CD4-positive, alpha-beta T cell treated with Interleukin-21 for 1 hour (primary cell): ENCODE data around the gene TM4SF18.
"Not testable (repeated sequence)": the region's sequence is repeated elsewhere in the genome, so short reads cannot be mapped to it uniquely, and the experiment has no call there.

ENCODE experiments used
- DNase-seq: peaks from one replicate; pipeline ENCODE4 v3.0.0-alpha.2; 2020

Gene TM4SF18

DNA sequence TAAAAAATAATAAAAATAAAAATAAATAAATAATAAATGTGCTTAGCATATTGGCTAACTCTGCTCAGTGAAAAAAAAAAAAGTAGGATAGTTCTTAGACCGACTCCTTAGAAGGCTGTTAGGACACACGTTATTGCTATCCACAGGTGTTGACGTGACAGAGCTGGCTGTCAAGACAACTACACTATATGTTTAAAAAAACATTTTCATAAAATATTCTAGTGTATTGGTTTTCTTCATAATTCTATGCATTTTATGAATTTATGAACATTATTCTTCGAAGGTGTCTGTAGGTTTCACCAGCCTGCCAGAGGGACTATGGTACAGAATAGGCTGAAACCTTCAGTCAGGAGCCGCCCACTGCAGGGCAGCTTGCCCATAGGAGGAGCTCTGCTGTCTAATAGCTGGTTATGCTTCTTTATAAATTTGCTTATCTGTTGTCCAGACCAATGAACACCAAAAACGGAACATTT, 34.8 kb upstream of the TM4SF18 start:
- DNase-seq, result no peak

DNA sequence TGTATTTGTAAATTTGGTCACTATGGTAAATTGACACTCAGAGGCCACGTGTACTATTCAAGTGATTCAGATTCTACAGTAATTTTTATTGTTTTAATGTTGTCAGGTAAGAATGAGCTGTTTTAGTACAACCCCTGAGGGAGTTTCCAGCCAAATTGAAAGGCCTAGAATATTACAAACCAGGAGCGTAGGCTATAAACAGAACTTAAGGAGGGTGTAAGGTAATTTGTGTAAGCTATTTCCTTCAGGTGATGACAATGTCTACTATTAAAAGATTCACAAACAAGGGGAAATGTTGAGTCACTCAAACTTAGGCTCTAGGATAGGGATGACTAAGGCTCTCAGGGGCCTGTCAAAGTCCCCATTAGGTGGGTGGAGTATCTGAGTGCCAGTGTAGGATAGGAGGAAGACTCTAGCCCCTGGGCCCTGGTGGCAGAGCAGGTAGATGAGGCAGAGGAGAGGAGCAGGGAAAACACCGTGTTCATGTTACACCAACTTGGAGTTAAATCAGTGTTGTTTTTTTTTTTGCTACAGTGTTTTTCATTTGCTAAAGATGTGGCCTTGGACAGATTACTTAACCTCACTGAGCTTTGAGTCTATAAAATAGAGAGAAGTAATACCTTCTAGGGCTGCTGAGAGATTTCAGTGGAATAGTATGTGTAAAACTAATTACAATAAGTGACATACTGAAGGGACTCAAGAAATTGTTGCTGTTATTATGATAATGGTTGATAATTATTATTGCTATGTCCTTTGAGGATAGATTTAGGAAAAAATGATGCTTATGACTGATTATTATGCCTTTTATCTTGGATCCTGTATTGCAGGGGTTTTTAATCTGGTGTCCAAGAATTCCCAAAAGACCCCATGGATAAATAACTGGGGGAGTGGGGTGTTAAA, 33.8 kb upstream of the TM4SF18 start:
- no peak for DNase-seq

DNA sequence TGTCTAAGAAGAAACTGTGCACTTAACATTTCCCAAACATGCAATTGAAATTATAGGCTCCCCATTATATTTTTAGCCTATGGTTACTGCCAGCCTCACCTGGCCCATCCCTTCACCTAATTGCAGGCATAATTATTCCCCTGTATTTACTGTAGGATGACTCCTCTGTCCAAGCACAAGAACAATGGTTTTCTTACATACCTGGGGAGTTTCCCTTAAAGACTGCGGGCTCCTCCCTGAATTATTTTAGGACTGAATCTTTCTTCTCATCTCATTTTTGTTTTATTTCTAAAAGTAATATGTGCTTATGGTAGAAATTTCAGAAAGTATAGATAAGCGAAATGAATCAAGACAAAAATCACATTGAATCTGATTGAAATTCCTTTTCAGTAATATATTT, 32.6 kb upstream of the TM4SF18 start:
- no peak for DNase-seq

DNA sequence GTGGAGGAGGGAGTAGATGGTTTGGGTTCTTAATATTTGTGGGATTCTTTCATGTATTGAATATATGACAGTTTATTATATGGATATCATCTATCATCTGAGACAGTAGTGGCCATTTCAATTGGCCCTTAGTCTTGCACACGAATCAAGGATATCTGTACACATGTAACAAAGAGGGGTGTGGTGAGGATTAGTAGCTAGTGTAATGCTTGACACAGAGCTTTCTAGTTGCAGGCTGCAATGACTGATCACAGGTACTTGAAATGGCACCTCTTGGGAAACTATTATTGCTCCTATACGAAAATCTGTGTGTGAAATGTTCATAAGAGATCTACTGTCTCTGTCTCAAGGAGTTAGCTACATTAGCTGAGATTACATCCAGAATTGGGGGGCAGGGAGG, 31.2 kb upstream of the TM4SF18 start:
- no peak for DNase-seq

DNA sequence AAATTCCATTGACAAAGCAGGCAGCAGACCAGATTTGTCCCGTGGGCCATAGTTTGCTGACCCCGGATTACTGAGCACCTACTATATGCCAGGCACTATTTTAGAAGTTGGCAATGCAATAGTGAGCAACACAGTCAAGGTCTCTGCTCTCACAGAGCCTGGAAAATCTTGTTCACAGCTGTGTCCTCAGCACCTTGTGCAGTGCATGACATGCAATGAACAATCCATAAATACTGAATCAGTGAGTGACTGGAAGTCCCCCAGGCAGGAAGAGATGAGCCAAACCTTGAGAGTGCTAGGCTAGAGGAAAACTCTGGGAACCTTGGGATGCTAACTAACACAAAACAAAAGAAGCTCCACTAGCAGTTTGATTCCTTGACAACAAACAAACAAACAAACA, 29.6 kb upstream of the TM4SF18 start:
- no peak for DNase-seq

DNA sequence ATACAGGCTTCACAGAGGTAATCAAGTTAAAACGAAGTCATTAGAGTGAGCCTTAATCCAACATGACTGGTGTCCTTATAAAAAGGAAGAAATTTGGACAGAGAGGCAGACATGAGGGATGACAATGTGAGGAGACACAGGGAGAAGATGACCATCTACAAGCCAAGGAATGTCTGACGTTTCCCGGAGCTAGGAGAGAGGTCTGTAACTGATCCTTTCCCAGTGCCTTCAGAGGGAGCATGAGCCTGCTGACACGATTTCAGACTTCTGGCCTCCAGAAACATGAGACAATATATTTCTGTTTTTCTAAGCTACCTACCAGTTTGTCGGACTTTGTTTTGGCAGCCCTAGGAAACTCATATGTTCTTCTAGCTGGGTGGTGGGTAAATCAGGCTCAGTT, 28.9 kb upstream of the TM4SF18 start:
- DNase-seq, result no peak

DNA sequence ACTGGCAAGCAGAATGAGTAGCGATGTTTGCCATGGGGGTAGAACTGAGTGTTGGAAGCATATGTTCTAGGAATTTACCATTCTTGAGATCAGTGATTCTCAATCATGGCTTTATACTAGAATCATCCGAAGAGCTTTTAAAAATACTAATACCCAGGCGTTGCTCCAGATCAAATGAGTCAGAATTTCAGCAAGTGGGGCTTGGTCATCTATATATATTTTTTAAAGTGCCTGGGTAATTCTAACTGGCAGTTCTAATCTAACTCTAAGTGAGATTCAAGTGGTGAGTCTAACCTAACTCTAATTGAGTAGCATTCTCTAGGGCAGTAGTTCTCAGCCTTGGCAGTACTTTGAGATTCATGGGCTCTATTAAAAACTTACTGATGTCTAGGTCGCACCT, 23.2 kb upstream of the TM4SF18 start:
- no peak for DNase-seq

DNA sequence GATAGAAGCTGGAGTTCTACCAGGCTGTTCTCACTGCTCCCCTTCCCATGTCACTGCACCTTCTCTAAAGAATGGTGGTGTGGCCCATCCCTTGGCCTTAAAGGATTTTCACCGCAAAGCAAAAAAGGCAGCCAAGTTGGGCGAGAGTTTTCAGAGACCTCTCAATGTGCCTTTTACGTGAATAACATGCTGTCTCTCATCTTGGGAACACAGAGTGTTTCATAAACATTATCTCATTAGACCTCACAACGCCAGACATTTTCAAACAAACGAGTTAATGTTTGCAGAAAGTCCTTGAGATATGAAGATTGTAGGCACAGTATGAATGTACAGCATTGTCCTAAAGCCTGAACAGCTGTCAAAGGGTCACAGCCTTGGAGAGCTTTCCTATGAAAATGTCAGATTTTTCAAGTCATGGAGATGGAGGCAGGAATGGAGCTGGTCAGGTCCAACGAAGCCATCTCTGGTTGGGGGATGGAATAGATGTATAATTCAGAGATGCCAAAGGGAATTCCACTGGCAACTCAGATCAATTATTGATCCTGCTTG, 22.7 kb upstream of the TM4SF18 start:
- no peak for DNase-seq

DNA sequence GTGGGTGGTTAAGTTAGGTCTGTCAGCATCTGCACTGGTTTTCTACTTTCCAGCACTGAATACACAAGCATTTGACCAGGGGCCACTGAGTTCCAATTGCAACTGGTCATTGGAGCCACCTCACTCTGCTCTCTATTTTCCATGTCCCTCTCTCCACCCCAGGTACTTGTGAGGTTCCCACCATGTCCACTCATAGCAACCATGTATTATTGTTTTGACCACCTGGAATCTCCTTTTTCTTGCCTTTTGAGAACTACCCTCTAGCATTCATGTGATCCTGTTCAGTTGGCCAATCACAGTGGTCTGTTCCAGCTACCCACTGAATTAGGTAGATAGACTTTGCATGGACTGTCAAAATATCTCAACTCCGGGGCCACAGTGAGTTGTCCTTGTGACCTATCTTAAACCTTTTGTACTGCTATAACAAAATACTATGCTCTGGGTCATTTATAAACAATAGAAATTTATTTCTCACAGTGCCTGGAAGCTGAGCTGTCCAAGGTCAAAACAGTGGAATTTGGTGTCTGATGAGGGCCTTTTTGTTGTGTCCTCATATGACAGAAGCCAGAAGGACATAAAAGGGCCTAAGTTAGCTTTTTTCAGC, 20.2 kb upstream of the TM4SF18 start:
- DNase-seq, result no peak

DNA sequence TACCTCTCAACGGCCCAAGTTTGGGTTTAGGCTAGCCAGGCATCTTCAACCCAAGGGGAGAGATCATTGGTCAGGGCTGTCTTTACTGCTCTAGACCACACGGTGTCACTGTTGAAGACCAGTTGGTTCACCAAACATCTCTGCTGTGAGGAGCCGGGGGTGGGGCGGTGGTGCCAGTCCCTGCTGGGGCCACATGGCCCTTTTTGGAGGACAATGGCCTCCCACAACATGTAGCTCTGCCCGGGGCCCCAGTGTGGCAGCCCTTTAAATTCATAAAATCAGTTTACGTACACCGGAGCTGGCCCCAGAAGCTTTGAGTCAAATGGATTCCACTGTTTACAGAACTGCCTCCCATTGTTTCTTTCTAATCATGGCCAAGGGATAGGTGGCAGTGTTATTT, 19.1 kb upstream of the TM4SF18 start:
- no peak for DNase-seq

DNA sequence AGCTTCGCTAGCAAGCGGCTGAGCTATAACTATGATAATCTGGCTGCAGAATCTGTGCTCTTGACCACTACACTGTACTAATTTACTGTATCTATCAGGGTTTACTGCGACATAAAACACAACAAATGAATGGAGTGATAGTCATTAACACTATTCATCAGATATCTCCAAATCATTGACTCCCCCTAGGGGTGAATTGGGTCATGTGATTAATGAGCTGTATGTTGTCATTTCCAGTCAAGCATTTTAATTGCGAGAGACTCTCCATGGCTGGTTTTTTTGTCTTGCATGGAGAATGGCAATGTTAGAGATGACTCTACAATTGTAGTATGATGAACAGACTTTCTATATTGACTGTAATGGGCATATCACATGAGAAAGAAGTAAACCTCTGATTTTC, 10.5 kb upstream of the TM4SF18 start:
- peak; percentile 9 for DNase-seq

DNA sequence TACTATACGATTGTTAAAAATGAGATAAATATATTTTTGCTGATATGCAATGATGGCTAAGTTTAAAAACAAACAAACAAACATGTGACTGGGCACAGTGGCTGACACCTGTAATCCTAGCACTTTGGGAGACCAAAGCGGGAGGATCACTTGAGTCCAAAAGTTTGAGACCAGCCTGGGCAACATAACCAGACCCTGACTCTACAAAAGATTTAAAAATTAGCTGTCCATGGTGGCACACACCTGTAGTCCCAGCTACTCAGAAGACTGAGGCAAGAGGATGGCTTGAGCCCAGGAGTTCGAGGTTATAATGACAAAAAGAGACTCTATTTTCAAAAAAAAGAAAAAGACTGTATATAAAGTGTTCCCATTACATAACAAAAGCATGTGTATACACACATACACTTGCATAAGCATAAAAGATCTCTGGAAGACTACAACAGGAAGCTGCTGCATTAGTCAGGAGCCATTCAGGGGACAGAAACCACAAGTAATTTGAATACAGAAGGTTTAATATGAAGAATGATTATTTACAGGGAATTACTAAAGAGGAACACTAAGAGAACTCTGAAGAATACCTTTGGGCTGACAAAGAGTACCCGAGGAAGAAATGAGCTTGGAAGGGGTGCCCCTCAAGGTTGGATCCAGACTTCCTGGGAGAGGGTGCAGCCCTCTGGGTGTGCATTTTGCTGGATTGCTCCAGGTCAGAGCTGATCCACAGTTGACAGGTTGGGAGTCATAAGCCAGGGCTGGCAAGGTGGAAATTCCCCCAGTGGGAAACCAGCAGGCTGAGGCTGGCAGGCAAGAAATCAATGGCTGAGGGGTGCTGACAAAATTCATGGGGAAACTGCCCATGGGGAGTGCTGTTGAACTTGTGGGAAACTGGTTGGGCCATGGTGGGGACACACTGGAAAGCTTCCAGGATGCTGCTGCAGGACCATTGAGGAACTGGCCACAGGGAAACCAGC, 9.3 kb upstream of the TM4SF18 start:
- no peak for DNase-seq

DNA sequence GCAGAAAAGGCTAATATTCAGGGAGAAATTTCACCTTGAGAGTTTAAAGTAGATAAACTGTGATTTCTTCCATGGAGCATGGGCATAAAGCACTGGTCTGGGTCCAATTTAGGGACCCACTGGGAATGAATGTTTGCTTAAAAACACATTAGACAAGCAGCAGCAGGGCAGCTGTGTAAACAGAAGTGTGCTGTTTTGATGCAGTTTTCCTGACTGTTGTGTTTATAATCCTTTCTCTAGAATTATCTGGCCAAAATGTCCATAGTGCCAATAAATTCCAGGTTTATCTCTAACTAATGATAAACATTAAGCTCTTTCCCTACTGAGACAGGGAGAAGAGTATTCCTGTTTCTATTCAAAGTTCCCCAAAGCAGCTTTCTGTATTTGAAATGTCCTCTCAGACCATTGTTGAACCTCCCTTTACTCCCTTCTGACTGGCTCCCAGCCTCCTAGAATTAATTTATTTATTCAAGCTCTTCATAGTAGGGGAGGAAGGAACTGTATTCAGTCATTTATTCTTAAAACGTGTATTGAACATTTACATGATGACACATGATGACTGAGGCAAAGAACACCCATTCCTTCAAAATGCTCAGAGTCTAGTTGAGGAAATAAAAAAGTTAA, 7.0 kb upstream of the TM4SF18 start:
- DNase-seq, result no peak

DNA sequence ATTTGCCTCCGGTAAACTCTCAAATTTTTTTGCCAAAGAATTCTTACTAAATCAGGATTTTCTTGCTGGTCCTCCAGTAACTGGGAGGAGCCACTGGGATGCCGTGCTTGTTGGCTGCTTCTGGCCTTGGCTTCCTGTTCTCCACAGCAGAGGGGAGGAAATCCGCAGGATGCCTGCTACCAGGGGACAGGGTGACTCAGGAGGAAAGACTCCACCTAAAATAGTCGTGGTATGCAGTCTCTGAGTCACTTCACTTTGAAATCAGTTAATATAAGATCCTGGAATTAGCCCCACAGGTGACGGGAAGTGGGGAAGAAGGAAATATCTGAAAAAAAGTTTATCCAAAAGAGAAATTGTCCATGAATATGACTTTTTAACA, 6.5 kb upstream of the TM4SF18 start:
- DNase-seq, result no peak

DNA sequence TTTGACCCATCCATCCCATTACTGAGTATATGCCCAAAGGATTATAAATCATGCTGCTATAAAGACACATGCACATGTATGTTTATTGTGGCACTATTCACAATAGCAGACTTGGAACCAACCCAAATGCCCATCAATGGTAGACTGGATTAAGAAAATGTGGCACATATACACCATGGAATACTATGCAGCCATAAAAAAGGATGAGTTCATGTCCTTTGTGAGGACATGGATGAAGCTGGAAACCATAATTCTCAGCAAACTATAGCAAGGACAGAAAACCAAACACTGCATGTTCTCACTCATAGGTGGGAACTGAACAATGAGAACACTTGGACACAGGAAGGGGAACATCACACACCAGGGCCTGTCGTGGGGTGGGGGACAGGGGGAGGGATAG, 4.0 kb upstream of the TM4SF18 start:
- DNase-seq, result not testable (repeated sequence)

DNA sequence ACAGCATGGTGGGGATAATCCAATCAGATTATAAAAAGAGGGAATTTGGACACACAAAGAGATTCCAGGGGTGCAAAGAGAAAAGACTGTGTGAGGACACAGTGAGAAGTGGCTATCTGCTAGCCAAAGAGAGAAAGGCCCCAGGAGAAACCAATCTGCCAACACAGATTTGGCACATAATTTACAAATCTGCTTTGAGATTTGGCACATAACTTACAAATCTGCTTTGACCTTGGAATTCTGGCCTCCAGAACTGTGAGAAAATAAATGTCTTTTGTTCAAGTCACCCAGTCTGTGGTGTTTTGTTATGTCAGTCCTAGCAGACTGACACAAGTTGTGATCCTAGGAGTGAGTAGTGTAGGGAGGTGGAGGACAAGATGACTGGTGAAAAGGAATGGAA, 3.5 kb upstream of the TM4SF18 start:
- DNase-seq, result no peak

DNA sequence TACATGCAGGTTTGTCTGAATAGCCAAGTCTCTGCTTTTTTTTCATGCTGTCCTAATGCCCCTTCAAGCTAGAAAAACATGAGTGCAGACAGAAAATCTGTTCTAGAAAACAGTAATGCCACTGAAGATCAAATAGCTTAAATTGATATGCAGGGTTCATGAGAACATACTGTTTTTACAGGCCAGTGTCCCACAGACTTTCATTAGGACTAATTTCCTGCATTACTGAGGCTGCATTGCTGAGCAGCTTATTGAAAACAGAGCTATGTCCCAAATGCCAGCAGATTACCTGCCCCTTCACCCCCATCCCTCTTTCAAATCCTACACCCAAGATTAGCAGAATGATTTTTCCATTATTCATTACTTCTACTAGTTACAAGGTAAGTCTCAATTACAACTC, 665 bp downstream of the TM4SF18 start:
- DNase-seq, result no peak

DNA sequence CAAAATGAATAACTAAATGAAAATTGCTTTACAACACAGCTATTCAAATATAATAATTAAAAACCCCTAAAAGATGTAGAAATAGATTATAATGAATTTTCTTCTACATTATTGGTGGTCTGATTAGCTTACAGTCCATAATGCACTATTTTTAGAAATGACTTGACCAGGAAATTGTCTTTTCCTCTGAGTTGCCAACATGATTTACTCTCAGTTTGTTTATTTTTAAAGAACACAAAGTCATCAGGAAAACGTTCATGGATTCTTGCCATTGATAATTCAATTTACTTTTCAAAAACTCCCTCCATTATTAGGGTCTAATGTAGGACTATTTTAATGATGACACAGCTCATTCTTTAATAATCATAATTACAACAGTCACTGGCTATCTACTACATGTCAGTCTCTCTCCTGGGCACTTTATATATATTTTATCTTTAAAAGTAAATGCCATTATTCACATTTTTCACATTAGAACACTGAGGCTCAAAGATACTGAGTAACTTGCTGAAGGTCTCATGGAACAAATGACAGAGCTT, 1.1 kb downstream of the TM4SF18 start:
- no peak for DNase-seq

DNA sequence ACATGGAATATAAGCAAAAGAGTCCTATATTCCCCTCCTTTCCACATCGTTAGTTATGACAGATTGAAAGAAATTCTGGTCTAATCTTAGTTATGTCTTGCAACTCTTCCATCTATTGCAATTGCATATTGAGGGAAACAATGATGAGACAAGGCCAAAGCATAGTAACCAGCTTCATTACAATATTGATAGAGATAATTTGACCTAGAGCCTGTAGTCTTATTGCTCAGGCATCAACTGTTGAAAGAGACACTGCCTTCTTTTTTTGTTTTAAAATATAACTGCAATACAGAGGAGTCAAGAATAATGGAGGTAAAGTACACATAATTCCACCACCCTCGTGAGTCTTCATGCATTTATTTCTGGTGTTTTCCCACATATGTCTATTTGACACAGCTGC, 2.0 kb downstream of the TM4SF18 start:
- DNase-seq, result no peak

DNA sequence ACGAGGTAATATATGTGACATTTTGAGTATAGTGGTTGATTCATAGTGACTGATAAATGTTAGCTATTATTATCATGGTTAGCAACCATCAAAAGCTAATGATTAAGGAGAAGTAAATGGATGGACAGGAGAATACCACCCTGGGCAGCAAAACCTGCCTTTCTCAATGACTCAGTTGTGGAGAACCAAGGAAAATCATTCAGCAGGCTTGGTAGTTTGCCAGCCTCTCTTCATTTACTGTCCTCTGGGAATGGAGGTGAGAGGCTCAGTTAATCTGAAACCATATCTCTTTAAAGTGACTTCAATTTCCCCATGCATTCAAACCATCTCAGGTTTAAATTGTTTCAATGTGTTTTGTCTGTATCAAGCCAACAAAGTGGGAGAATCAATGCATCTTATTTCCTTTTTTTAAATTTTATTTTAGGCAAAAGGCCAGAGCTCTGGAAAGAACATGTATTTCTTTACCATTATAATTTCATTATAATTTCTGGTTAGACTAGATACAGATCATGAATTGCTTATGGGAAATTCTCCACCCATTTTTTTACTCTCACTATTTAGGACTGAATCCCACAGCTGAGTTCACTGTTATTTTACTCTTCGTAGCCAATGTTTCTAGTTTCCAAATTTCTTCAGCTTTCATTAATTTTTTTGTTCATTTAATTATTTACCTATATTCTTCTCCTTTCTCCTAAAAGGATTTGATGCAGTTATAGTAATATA, 2.7 kb downstream of the TM4SF18 start:
- no peak for DNase-seq

DNA sequence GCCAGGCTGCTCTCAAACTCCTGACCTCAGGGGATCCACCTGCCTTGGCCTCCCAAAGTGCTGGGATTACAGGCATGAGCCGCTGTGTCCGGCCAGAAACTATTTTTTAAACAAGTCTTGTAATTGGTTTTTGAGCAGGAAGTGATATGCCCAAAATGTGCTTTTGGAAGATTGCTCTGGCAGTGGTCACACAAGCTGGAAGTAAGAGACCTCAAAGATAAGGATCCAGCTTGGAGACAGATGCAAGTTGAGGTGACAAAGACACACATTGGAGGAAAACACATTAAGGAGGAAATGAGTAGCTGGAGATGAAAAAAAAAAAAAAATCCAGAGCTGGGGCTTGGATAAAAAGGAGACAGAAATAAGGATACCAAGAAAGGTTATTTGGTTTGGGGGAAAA, 6.3 kb downstream of the TM4SF18 start:
- no peak for DNase-seq

DNA sequence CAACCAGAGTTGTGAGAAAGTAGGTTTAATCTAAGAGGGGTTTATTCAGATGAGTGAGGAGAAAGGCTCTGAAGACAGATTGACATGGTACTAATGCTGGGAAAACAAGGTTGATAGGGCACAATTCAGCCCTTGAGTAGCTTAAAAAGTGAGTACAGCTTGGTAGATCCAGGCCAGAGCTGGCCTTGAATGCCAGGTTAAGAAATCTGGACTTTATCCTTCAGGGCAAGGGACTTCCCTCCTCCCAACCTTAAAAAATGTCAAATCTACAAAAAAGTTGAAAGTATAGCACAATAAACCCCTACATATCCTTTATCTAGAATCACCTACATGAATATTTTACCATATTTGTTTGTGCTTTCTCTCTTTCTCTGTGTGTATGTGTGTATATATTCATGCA, 7.9 kb downstream of the TM4SF18 start:
- no peak for DNase-seq
